Measurements from ENCODE around the gene WDR53. TPM values are rescaled to one million over a fixed set of nuclear protein-coding genes. Genes with fewer than 3 reads are reported as not detected.

WDR53 gene
- total and polyA plus RNA-seq, 9 of the 15 experiments (the other 6 are each of a cell fraction or from before 2014, with no cell fraction given) = 13.0 to 34.5 (median 20.9) TPM

DNA sequence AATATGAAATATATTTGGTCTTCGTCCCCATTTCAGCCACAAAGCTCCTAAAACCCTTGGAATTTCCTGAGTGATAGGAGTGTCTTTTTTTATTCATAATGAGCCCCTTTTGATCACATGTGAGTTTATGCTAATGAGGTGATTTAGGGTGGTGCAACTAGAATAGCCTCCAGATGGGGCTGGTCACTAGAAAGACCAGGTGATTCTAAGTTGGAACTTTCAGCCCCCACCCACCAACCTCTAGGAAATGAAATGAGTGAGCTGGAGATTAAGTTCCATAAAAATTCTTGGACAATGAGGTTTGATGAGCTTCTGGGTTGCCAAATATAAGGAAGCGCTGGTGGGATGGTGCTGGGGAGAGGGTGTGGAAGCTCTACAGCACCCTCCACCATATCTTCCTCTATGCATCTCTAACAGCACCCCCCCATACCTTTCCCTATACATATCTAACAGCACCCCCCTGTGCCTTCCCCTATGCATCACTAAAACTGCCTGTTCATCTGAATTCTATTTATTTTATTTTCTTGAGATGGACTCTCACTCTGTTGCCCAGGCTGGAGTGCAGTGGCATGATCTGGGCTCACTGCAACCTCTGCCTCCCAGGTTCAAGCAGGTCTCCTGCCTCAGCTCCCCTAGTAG is 51.1 kb downstream of the WDR53 start (continued):
- TF ChIP-seq, protein P1, sequence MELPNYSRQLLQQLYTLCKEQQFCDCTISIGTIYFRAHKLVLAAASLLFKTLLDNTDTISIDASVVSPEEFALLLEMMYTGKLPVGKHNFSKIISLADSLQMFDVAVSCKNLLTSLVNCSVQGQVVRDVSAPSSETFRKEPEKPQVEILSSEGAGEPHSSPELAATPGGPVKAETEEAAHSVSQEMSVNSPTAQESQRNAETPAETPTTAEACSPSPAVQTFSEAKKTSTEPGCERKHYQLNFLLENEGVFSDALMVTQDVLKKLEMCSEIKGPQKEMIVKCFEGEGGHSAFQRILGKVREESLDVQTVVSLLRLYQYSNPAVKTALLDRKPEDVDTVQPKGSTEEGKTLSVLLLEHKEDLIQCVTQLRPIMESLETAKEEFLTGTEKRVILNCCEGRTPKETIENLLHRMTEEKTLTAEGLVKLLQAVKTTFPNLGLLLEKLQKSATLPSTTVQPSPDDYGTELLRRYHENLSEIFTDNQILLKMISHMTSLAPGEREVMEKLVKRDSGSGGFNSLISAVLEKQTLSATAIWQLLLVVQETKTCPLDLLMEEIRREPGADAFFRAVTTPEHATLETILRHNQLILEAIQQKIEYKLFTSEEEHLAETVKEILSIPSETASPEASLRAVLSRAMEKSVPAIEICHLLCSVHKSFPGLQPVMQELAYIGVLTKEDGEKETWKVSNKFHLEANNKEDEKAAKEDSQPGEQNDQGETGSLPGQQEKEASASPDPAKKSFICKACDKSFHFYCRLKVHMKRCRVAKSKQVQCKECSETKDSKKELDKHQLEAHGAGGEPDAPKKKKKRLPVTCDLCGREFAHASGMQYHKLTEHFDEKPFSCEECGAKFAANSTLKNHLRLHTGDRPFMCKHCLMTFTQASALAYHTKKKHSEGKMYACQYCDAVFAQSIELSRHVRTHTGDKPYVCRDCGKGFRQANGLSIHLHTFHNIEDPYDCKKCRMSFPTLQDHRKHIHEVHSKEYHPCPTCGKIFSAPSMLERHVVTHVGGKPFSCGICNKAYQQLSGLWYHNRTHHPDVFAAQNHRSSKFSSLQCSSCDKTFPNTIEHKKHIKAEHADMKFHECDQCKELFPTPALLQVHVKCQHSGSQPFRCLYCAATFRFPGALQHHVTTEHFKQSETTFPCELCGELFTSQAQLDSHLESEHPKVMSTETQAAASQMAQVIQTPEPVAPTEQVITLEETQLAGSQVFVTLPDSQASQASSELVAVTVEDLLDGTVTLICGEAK (IDR thresholded peaks at IDR 0.05) = no peak
- TF ChIP-seq, protein P1 (CRISPR knock-in tag; IDR thresholded peaks at IDR 0.05) = no peak
- no peak for TF ChIP-seq NEUROD1 (IDR thresholded peaks at IDR 0.05; ENCODE audit: borderline replicate concordance, low read depth, low read length, partially characterized antibody)
